ENCODE results near the gene MUC15. TPM values are rescaled to one million over a fixed set of nuclear protein-coding genes. Genes with fewer than 3 reads are reported as not detected.

Gene MUC15
- total RNA-seq, 1 donor from 2014 or later = not detected

Other genes starting within 250 kb of the MUC15 start
- gene ANO3, start 240.1 kb downstream of the MUC15 start, total RNA-seq = 0.12 TPM in 1 of 2 replicates, not detected in the other
- gene SLC5A12, start 149.8 kb upstream of the MUC15 start, total RNA-seq = 0.06 TPM in 1 of 2 replicates, not detected in the other